ENCODE results near the gene UBA1.

UBA1 gene

GRCh38 chrX:47208108-47208507, 14.5 kb downstream of the UBA1 start:
- in situ Hi-C loops (cut with MboI; ENCODE audit: low sequenced_read_pairs): loop anchor here (25.0 kb wide), 1 partner anchor 304 kb away; no protein-coding TSS in a partner anchor

GRCh38 chrX:47209508-47210238, 16.0 kb downstream of the UBA1 start:
- in situ Hi-C loops (cut with MboI; ENCODE audit: low sequenced_read_pairs): loop anchor here (25.0 kb wide), 1 partner anchor 303 kb away; no protein-coding TSS in a partner anchor

GRCh38 chrX:47210661-47211425, 17.2 kb downstream of the UBA1 start:
- in situ Hi-C loops (cut with MboI; ENCODE audit: low sequenced_read_pairs): loop anchor here (25.0 kb wide), 1 partner anchor 301 kb away; no protein-coding TSS in a partner anchor

- in situ Hi-C loops (cut with MboI; ENCODE audit: low sequenced_read_pairs): loop anchor here (25.0 kb wide), 1 partner anchor 300 kb away; no protein-coding TSS in a partner anchor
These were observed 19.0 kb downstream of the UBA1 start for GRCh38 chrX:47212381-47213293.

GRCh38 chrX:47214435-47215077, 20.9 kb downstream of the UBA1 start:
- in situ Hi-C loops (cut with MboI; ENCODE audit: low sequenced_read_pairs): loop anchor here (25.0 kb wide), 1 partner anchor 298 kb away; no protein-coding TSS in a partner anchor

GRCh38 chrX:47215291-47215900, 21.8 kb downstream of the UBA1 start:
- in situ Hi-C loops (cut with MboI; ENCODE audit: low sequenced_read_pairs): loop anchor here (25.0 kb wide), 1 partner anchor 297 kb away; no protein-coding TSS in a partner anchor

- in situ Hi-C loops (cut with MboI; ENCODE audit: low sequenced_read_pairs): loop anchor here (25.0 kb wide), 1 partner anchor 296 kb away; no protein-coding TSS in a partner anchor
These were observed 22.8 kb downstream of the UBA1 start for GRCh38 chrX:47216393-47216925.

GRCh38 chrX:47217121-47217851, 23.7 kb downstream of the UBA1 start:
- in situ Hi-C loops (cut with MboI; ENCODE audit: low sequenced_read_pairs): loop anchor here (25.0 kb wide), 1 partner anchor 295 kb away; no protein-coding TSS in a partner anchor

GRCh38 chrX:47217852-47218279, 24.2 kb downstream of the UBA1 start:
- in situ Hi-C loops (cut with MboI; ENCODE audit: low sequenced_read_pairs): loop anchor here (25.0 kb wide), 1 partner anchor 294 kb away; no protein-coding TSS in a partner anchor

GRCh38 chrX:47218280-47218919, 24.8 kb downstream of the UBA1 start, which contains the start of gene CDK16:
TSS of gene CDK16 (plus strand) at chrX:47218681. CDS start at chrX:47223558, 4,877 bp downstream.
- in situ Hi-C loops (cut with MboI; ENCODE audit: low sequenced_read_pairs): loop anchor here (25.0 kb wide), 1 partner anchor 294 kb away; no protein-coding TSS in a partner anchor

GRCh38 chrX:47218920-47219815, 25.5 kb downstream of the UBA1 start:
- in situ Hi-C loops (cut with MboI; ENCODE audit: low sequenced_read_pairs): loop anchor here (25.0 kb wide), 1 partner anchor 293 kb away; no protein-coding TSS in a partner anchor

- in situ Hi-C loops (cut with MboI; ENCODE audit: low sequenced_read_pairs): loop anchor here (25.0 kb wide), 1 partner anchor 291 kb away; no protein-coding TSS in a partner anchor
These were observed 28.1 kb downstream of the UBA1 start for GRCh38 chrX:47221756-47222155.

GRCh38 chrX:47222751-47223350, 29.2 kb downstream of the UBA1 start:
- in situ Hi-C loops (cut with MboI; ENCODE audit: low sequenced_read_pairs): loop anchor here (25.0 kb wide), 1 partner anchor 289 kb away; no protein-coding TSS in a partner anchor

GRCh38 chrX:47223476-47224250, 30.0 kb downstream of the UBA1 start:
- in situ Hi-C loops (cut with MboI; ENCODE audit: low sequenced_read_pairs): loop anchor here (25.0 kb wide), 1 partner anchor 289 kb away; no protein-coding TSS in a partner anchor

GRCh38 chrX:47224266-47224895, 30.8 kb downstream of the UBA1 start:
- in situ Hi-C loops (cut with MboI; ENCODE audit: low sequenced_read_pairs): loop anchor here (25.0 kb wide), 1 partner anchor 288 kb away; no protein-coding TSS in a partner anchor
